HS-27A (cell line): ENCODE data around the gene GPR78.

Experiments used
- DNase-seq: peaks from one replicate; pipeline ENCODE4 v3.0.0-alpha.2; 2012; ENCODE audit warnings: low read depth, missing footprints

Gene GPR78, protein sequence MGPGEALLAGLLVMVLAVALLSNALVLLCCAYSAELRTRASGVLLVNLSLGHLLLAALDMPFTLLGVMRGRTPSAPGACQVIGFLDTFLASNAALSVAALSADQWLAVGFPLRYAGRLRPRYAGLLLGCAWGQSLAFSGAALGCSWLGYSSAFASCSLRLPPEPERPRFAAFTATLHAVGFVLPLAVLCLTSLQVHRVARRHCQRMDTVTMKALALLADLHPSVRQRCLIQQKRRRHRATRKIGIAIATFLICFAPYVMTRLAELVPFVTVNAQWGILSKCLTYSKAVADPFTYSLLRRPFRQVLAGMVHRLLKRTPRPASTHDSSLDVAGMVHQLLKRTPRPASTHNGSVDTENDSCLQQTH

DNA sequence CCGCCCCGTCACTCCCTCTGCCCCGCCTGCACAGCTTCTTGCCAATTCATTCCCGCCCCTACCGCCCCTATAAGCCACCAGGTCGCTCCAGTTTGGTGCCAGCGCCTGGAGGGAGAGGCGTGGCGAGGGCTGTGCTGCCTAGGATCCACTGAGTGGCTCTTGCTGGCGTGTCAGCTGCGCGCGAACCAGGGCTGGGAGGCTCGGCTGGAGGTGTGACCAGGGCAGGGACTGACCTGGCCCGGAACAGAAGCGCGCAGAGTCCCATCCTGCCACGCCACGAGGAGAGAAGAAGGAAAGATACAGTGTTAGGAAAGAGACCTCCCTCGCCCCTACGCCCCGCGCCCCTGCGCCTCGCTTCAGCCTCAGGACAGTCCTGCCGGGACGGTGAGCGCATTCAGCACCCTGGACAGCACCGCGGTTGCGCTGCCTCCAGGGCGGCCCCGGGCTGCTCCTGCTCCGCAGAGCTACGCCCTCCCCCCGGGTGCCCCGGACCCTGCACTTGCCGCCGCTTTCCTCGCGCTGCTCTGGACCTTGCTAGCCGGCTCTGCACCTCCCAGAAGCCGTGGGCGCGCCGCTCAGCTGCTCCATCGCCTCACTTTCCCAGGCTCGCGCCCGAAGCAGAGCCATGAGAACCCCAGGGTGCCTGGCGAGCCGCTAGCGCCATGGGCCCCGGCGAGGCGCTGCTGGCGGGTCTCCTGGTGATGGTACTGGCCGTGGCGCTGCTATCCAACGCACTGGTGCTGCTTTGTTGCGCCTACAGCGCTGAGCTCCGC is at the start of gene GPR78:
Gene GPR78, plus strand, starts transcription at position 72 of the 773 bp plus-strand sequence. Its CDS starts 591 bp downstream, at position 663.
- DNase-seq, result no peak

DNA sequence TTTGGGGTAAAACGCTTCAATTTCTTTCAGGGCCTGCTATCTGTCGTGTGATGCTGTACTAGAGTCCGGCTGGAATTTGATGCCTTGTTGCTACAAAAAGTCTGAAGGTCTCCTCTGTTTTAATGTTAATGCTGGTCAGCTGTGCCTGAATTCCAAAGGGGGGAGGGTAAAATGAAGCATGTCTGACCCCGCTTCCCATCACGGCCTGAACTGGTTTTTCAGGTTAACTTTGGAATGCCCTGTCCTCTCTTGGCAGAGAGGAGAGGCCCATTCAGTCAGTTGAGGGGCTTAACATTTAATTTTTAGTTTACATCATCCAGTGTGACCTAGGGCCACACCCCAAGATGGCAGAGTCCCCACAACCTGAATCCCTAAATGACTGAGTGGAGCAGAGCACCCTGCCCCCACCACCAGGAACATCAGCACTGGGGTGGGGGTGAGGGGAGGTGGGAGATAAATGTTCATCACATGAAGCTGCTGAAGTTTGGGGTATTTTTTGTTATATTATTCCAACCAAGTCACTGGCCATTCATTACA is 47.9 kb upstream of the GPR78 start:
- DNase-seq, result no peak

DNA sequence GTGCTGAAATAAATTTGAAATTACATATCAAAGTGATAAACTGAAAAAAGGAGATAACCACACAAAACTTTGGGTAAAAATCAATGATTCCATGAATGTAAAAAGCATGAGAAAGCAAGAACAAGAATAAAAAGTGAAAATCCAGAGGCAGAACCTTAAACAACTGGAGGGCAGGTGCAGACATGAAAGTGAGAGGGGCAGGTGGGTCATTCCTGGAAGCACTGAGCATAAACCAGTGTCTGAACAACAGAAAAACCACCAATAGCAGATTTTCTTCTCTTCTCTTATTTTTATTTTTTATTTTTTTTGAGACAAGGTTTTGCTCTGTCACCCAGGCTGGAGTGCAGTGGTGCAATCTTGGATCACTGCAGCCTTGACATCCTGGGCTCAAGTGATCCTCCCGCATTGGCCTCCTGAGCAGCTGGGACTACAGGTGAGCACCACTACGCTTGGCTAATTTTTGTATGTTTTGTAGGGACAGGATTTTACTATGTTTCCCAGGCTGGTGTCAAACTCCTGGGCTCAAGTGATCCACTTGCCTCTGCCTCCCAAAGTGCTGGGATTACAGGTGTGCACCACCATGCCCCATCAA is 46.8 kb upstream of the GPR78 start:
- no peak for DNase-seq

DNA sequence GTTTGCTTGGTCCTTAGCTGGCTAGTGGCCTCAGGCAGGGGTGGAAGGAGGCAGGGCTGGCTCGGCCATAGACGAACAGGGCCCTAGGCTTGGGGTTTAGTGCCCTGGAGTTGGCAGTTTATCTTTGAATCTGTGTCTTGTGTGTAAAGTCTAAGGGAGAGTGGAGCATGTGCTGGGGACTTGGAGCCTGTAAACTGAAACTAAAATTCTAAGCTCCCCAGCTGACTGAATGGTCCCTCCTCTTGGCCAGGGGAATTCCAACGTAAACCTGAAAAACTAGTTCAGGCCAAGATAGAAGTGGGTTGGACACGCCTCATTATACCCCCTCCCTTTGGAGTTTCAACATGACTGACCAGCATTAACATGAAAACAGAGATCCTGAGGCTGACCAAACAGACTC is 46.1 kb upstream of the GPR78 start:
- no peak for DNase-seq

DNA sequence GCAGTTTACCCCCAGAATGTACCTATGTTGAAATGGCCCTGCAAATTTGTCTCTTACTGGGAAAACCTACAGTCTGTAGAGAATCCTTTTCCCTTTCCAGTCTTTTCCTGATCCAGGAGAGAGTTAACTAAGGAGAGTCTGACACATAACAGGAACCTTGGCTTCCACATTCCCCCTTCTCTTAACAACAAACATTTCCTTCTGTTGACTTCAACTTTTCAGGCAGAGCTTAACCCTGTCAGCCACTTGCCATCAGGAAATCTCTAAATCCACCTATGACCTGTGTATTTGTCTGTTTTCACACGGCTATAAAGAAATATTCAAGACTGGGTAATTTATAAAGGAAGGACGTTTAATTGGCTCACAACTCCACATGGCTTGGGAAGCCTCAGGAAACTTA is 45.6 kb upstream of the GPR78 start:
- DNase-seq, result no peak

DNA sequence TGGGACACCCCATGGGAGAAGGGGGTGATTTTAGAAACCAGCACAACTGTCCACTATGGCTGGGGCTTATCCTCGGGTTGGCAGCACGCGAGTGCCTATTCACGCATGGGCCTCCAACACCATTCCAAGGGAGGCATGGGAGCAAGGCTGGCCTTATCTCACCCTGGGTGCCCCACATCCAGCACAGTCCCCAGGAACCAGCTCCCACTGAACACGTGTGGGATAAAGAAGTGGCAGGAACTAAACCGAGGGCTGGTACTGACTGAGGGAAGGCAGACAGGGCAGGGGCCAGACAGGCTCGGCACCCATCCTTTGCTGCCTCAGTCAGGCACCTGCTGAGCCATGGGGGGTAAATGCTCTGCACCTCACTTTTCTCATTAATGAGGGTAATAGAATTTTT is 43.7 kb upstream of the GPR78 start:
- no peak for DNase-seq

DNA sequence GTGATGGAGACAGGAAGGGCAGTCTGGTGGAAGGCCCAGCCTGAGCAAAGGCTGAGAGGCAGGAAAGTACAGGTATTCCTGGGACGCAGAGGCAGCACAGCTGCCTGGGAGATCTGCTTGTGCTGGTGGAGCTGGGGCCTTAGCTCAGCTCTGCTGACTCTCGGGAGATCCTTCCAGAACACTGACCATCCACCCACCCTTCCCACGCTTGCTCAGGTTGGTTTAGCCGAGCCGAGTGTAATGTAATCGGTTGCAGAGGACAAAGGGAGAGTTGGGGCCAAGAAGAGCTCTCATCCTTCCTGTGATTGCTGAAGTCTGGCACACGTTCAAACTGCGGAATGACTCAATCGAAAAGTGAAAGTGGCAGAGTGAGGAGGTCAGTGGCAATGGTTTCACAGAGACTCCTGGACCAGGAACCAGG is 43.1 kb upstream of the GPR78 start:
- DNase-seq, result no peak

DNA sequence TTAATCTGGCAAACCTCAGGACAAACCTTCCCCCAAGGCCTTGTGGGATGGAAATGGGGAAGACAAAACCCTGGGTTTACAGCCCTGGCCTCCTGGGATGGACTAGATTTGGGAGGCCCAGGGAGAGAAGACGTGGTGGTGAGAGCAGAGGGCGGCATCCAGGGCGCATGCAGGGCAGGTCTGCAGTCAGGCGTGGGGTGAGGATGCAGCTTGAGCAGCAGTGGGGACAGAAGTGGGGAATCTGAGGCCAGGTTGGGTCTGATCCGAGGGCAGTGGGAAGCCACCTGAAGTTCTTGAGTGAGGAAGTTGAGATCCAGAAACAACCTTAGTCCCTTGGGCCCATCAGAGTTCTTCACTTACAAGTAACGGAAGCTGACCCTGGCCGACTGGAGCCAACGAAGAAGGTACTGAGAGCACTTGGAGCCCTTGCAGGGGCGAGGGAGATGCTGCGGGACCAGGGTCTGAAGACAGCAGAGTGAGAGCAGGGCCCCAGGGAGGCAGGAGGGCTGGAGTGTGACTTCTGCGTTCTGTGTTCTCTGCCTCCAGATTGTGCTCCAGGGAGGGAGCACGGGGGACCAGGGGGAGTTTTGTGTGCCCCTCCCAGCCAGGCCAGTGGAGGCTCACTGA is 42.0 kb upstream of the GPR78 start:
- DNase-seq, result no peak

DNA sequence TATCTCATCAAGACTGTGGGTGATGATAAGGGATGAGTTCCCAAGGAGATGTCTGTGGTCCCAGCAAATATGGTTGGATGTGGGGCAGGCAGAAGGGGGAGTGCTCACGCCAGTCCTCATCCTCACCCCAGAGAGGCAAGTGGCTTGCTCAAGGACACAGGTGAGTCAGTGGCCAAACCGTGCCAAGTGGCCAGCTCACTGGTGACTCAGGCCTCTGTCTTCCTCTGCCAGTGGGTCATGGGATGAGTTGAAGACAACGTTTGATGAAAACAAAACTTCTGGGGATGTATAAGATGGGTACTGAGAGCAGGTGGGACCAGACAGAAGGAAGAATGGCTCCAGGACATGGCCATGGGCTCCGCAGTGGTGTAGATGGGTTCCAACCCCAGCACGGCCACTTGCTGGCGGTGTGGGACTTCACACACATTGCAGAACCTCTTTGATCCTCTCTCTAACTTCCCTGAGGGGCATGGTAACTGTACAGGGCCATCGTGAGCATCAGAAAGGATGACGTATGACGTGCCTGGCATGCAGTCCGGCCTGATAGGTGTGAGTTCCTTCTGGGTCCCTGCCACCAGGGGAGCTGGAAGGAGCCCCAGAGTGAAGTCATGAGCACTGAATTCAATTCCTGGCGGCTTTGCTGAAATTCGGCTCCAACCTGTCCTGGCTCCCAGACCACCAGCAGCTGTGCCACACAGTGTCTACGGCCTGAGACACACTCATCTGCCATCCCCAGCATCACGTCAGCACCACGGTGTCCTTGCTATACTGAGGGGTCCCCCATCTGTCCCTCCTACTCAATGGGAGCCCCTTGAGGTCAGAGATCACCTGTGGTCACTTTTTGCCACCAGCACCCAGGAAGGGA is 41.3 kb upstream of the GPR78 start:
- DNase-seq, result no peak

DNA sequence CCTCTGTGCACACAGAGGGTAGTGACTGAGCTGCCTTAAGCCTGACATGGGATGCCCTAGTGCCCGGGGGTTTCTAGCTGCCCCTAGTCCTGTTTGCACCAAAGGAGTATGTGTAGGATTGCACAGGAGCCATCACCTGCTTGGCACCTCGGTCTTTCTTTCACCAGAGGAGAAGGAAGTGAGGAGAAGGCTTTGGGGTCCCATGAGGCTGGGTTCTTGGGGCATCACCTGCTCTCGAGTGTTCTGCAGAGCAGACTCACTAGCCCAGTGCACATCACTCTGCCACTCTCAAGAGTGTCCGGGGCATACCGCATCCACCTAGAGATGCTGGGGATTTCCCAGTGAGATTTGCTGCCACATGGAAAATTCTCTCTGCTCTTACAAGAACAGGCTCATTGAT is 40.5 kb upstream of the GPR78 start:
- no peak for DNase-seq

DNA sequence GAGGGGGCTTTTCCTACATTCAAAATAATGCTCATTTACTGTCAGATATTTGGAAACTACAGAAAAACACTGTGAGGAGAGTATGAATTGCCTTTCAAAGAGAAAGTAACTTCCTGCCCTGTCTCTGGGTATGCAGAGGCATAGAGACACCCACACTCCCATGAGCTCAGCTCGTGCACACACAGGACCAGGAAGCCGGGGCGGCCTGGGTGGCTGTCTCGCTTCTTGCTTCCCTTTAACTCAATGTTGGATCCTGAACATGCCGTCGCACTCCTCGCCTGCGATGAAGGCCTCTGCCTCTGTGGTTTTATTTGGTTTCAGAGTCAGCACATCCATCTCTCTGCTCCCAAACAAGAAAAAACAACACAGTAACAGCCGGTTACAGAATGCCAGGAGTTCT is 40.1 kb upstream of the GPR78 start:
- DNase-seq, result no peak

DNA sequence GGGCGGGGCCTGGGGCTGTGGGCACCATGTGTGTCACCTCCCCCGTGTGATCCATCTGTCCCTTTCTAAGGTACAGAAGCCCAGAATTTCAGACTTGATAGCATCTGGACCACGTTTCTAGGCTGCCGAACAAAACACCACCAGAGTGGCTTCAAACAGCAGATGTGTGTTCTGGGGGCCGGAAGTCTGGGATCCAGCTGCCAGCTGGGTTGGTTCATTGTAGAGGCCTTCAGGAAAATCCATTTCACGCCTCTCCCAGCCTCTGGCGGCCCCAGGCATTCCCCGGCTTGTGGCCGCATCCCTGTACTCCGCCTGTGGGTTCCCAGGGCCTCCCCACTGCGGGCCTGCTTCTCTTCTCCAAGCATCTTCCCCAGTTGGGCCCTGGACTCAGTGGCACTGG is 39.6 kb upstream of the GPR78 start:
- DNase-seq, result no peak

DNA sequence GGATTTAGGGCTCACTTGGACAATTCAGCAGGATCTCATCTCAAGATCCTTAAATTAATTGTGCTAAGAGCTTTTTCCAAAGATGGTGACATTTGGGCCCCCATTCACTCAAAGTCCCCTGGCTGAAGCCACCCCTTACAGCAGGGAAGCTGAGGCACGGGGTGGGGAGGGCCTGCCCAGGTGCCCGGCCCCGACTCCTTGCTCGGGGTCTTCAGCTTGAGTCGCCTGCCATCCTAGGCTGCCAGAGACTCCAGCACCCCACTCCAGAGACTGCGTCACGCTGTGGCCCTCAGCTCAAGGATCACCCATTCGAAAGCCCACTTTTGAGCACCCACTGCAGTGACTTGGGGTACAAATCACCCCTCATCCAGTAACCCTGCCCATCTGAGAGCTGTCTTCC is 39.2 kb upstream of the GPR78 start:
- DNase-seq, result no peak

DNA sequence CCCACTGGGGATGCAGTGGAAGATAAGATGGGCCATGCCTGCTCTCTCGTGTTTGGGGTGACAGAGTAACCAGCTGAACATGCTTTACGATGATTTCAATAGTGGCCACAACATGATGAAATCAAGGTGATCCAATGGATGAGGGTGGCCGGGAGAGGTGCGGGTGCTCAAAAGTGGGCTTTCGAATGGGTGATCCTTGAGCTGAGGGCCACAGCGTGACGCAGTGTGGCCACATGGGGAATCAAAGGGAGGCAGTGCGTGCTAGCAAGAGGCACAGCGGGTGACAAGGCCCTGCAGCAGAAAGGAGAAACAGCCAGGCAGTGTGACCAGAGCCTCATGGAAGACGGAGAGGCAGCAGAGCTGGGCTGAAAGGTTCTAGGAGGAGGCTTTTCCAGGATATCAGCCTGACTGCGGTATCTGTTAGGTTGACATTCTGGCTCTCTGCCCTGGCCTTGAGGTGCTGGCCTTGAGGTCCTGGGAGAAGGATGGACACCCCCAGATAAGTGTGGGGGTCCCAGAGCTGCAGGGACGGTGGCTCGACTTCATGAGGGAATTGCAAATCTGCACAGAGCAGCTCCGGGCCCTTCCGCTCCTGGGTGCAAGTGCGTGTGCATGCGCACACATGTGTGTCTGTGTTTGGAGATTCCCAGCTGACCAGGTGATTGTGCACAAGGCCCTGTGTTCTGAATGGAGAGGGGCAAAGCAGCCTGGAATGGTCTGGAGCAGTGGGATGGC is 38.0 kb upstream of the GPR78 start:
- no peak for DNase-seq

DNA sequence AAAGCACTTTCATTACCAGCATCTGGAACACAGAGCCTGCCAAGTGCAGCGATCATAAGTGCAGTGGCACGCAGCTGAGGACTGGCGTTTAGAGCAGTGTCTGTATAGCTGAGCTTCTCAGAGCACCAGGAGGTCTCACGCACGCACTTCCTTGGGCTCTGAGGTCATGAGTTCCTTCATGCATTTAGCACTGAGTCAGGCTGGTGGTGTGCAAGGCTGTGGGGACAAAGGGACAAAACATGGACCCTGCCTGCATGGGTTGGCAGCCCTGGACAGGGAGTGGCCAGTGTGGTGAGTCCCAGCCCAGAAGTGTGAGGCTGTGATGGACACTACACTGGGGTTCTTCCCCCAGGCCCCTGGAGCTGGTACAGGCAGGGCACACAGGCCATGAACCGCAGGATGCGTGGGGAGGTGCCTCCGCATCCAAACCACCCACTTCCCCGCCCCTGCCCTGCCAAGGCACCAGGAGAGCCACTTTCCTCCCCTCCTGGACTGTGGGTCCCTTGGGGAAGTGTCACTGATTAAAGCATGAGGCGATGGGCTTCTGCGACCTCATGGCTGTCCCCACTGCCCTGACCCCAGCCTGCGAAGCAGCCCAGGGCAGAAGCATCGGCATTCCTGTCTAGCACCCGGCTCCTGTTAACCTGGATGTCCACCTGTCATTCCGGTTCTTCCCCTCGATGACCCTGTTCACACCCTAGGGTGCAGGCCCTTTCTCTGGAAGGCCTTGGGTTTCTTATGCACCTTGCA is 37.2 kb upstream of the GPR78 start:
- no peak for DNase-seq

DNA sequence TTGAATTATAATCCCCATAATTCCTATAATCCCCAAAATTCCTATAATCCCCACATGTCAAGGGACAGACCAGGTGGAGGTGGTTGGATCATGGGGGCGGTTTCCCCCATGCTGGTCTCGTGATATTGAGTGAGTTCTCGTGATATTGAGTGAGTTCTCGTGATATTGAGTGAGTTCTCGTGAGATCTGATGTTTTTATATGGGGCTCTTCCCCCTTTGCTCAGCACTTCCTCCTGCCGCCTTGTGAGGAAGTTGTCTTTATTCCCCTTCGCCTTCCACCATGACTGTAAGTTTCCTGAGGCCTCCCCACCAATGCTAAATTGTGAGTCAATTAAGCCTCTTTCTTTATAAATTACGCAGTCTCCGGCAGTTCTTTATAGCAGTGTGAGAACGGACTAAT is 36.6 kb upstream of the GPR78 start:
- no peak for DNase-seq

DNA sequence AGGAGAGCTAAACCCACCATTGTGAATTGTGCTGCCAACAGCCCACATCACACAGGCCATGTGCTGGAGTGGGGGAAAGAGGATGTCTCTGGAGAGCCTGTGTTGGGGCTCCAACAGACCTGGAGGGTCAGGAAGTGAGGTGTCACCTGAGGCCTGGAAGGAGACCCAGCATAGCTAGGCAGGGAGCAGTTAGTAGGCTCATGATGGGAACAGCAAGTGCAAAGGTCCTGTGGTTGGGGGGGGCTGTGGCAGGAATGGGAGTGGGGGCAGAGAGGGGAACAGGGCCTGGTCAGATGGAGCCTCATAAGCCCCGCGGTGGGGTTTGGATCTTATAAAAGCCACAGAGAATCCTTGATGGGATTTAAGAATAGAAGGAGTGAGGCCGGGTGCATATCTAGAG is 35.9 kb upstream of the GPR78 start:
- DNase-seq, result no peak

DNA sequence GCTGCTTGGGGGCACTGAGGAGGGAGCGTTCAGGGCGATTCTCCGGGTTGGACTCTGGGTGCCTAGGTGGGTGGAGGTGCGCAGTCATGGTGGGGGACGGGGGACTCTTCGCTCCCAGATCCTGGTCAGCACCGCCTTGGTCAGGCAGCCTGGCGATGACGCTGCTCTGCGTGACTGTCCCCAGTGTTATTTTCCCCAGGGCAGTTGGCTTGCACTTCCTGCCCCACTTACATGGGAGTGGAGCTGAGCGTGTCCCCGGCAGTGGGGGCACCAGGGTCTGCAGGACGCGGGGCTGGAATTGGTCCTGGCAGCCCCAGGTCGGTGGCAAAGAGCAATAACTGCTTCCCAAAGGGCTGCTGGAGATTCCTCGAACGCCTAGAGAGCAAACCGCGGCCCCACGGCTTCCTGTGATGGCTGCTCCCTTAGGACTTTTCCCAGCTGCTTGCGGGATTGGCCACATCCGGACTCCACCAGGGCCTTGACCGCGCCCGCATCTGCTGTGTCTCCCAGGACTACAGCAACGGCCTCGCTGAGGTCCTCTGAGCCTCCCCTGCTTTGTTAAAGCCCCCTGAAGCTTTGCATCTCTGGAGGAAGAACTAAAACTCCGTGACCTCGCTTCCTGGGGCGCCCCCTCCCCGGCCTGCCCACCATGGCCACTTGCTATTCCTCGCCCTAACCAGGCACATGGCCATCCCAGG is 35.3 kb upstream of the GPR78 start:
- DNase-seq, result no peak

DNA sequence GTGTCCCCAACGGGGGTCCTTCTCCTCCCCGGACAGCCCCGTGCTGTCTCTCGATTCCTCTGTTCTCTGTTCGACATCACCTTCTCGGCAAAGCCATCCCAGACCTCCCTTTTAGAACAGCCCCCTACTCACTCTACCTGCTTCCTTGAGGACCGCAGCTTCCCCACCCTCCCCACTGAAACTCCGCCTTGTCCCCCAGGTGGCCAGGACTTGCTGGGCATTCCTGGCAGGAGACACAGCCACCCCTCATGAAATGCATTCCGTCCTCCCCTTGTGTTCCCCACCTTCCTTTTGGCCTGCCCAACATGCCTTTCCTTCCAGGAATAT is 34.8 kb upstream of the GPR78 start:
- no peak for DNase-seq

DNA sequence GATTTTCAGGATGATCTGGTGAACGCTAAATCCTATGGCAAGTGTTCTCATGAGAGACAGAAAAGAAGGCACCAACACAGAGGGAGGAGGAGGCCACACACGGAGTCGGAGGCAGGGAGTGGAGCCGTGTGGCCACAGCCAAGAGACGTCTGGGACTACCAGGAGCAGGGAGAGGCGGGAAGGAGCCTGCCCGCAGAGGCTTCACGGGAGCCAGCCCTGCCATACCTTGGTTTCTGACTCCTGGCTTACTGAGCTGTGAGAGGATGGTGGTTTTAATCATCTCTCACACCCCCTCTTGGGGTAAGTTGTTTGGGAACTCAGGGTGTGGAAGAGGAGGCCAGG is 33.5 kb upstream of the GPR78 start:
- no peak for DNase-seq
